HepG2 (cell line): ENCODE data around the gene COL9A3. TPM values are rescaled to one million over a fixed set of nuclear protein-coding genes. Genes with fewer than 3 reads are reported as not detected.

Experiments
- AKNA ChIP-seq: sonication (generic); formaldehyde crosslinking; IDR thresholded peaks from 2 replicates; pipeline ENCODE4 v1.4.0; 2020; ENCODE audit warnings: missing genetic modification reagents, borderline replicate concordance
- ATF7 ChIP-seq, 2 experiments: fragments of 450-650 bp in 1 of 2; sonication (generic) in 1 of 2; formaldehyde crosslinking in 1 of 2; IDR thresholded peaks; 2 replicates each; pipeline versions ENCODE4 v1.4.0 to v1.6.1; 2016 to 2020; ENCODE audit warnings: antibody characterized with exemption in 1 of 2, mild to moderate bottlenecking in 1 of 2, missing genetic modification reagents in 1 of 2
- CCDC6 ChIP-seq: sonication (generic); formaldehyde crosslinking; IDR thresholded peaks from 2 replicates; pipeline ENCODE4 v1.8.1; 2022; ENCODE audit warnings: mild to moderate bottlenecking, missing genetic modification reagents, moderate library complexity
- GATAD1 ChIP-seq: IDR thresholded peaks from 2 replicates; pipeline ENCODE4 v1.6.1; 2016; ENCODE audit warnings: missing genetic modification reagents, missing compliant biosample characterization
- HDAC1 ChIP-seq: sonication (generic); formaldehyde crosslinking; IDR thresholded peaks from 2 replicates; pipeline ENCODE4 v1.5.1; 2020; ENCODE audit warnings: mild to moderate bottlenecking, missing genetic modification reagents
- MATR3 ChIP-seq: sonication (generic); formaldehyde crosslinking; IDR thresholded peaks from 2 replicates; pipeline ENCODE4 v1.4.0; 2020; ENCODE audit warnings: missing genetic modification reagents
- PBX3 ChIP-seq: sonication (generic); formaldehyde crosslinking; IDR thresholded peaks from 2 replicates; pipeline ENCODE4 v1.8.1; 2023; ENCODE audit warnings: missing genetic modification reagents, inconsistent platforms, borderline replicate concordance
- RXRA ChIP-seq: sonication (generic); formaldehyde crosslinking; IDR thresholded peaks from 2 replicates; pipeline ENCODE4 v1.5.1; 2020; ENCODE audit warnings: missing genetic modification reagents
- SAFB2 ChIP-seq: sonication (generic); formaldehyde crosslinking; IDR thresholded peaks from 2 replicates; pipeline ENCODE4 v1.5.1; 2020; ENCODE audit warnings: missing genetic modification reagents, low read depth, mild to moderate bottlenecking, borderline replicate concordance
- TFE3 ChIP-seq: IDR thresholded peaks from 2 replicates; pipeline ENCODE4 v1.6.1; 2016
- ZNF564 ChIP-seq: sonication (generic); formaldehyde crosslinking; IDR thresholded peaks from 2 replicates; pipeline ENCODE4 v1.8.1; 2023; ENCODE audit warnings: mild to moderate bottlenecking, missing genetic modification reagents
- ZNF605 ChIP-seq: sonication (generic); formaldehyde crosslinking; IDR thresholded peaks from 2 replicates; pipeline ENCODE4 v1.8.0; 2022; ENCODE audit warnings: mild to moderate bottlenecking, missing genetic modification reagents
- ZNF644 ChIP-seq: IDR thresholded peaks from 2 replicates; pipeline ENCODE4 v1.6.1; 2016; ENCODE audit warnings: low read depth
- ZNF800 ChIP-seq: sonication (generic); formaldehyde crosslinking; IDR thresholded peaks from 2 replicates; pipeline ENCODE4 v1.4.0; 2020; ENCODE audit warnings: missing genetic modification reagents
- ZNF878 ChIP-seq: sonication (generic); formaldehyde crosslinking; IDR thresholded peaks from 2 replicates; pipeline ENCODE4 v1.8.1; 2023; ENCODE audit warnings: mild to moderate bottlenecking, missing genetic modification reagents, moderate library complexity
- ZSCAN22 ChIP-seq: sonication (generic); formaldehyde crosslinking; IDR thresholded peaks from 2 replicates; pipeline ENCODE4 v1.4.0; 2020; ENCODE audit warnings: mild to moderate bottlenecking, missing genetic modification reagents
- polyA plus RNA-seq, 8 experiments: library from polyadenylated mRNA; depleted of rRNA in 3 of 8; stranded (reverse) in 7 of 8; unstranded in 1 of 8; fragments of >200 nt; fragmentation: Illumina TruSeq in 4 of 8; extraction: Trizol in 4 of 8; gene quantifications; 2 replicates each; pipeline versions ENCODE4 v1.2.1 to v1.2.3, GENCODE V29; 2011 to 2016; ENCODE audit warnings: low read depth in 4 of 8, missing spikeins in 1 of 8, mixed read lengths in 1 of 8; ENCODE audit not compliant: insufficient read depth in 1 of 8
- total RNA-seq, 5 experiments: library from RNA; depleted of rRNA; stranded (reverse); fragments of >200 nt; fragmentation: Illumina TruSeq; extraction: Trizol; gene quantifications; 2 replicates each; pipeline ENCODE4 v1.2.3, GENCODE V29; 2016; ENCODE audit warnings: low read depth in 1 of 5

The COL9A3 gene
- total and polyA plus RNA-seq, 2 of the 13 experiments (the other 11 are each of a cell fraction or from before 2014, with no cell fraction given) = 155 to 204 TPM

- peak; percentile 75; the same call in 1 of the 2 replicates for TF ChIP-seq RXRA
- TF ChIP-seq MATR3 (CRISPR knock-in tag) = no peak
- TF ChIP-seq HDAC1 = peak; percentile 64
- TF ChIP-seq GATAD1 (CRISPR knock-in tag) = no peak
- peak; percentile 67; the same call in 1 of the 2 replicates for TF ChIP-seq CCDC6 (CRISPR knock-in tag)
- no peak for TF ChIP-seq ATF7 (IDR thresholded peaks at IDR 0.05)
- no peak for TF ChIP-seq ATF7 (CRISPR knock-in tag; IDR thresholded peaks at IDR 0.05)
- no peak for TF ChIP-seq AKNA
- TF ChIP-seq ZNF564 (CRISPR knock-in tag) = peak; percentile 66; the same call in 1 of the 2 replicates
- TF ChIP-seq ZNF644 (CRISPR knock-in tag) = no peak
- TF ChIP-seq TFE3 (CRISPR knock-in tag) = no peak
- no peak for TF ChIP-seq ZSCAN22 (CRISPR knock-in tag)
- peak; percentile 92; the same call in 1 of the 2 replicates for TF ChIP-seq ZNF878 (CRISPR knock-in tag)
- TF ChIP-seq PBX3 (CRISPR knock-in tag) = 0 out of 2 replicates have a peak, but pooled peaks have one; percentile 43
- no peak; the same call in 1 of the 2 replicates for TF ChIP-seq ZNF605
- no peak; the same call in 1 of the 2 replicates for TF ChIP-seq ZNF800
- peak; percentile 91 for TF ChIP-seq SAFB2 (CRISPR knock-in tag)
These were observed 21.7 kb upstream of the COL9A3 start (continued) for GRCh38 chr20:62795023-62795761.
